Glutamatergic neuron (in vitro differentiated cells): ENCODE measurements around the gene CNIH3. TPM values are rescaled to one million over a fixed set of nuclear protein-coding genes. Genes with fewer than 3 reads are reported as not detected.

Source experiments
- DNase-seq: peaks from one replicate; pipeline ENCODE4 v3.0.0; 2022
- H3K27ac Mint-ChIP-seq: one replicate; pipeline ENCODE4 v1.8.0; 2020; ENCODE audit warnings: mild to moderate bottlenecking, mixed read lengths, inconsistent platforms; ENCODE audit not compliant: unreplicated experiment
- H3K27me3 Mint-ChIP-seq: one replicate; pipeline ENCODE4 v1.8.0; 2020; ENCODE audit warnings: mild to moderate bottlenecking, moderate library complexity, mixed read lengths, inconsistent platforms; ENCODE audit not compliant: unreplicated experiment
- H3K36me3 Mint-ChIP-seq: one replicate; pipeline ENCODE4 v1.8.0; 2020; ENCODE audit warnings: mild to moderate bottlenecking, mixed read lengths, inconsistent platforms; ENCODE audit not compliant: unreplicated experiment
- H3K4me1 Mint-ChIP-seq: one replicate; pipeline ENCODE4 v1.8.0; 2020; ENCODE audit warnings: mild to moderate bottlenecking, low read depth, mixed read lengths, inconsistent platforms; ENCODE audit not compliant: unreplicated experiment
- H3K4me3 Mint-ChIP-seq: one replicate; pipeline ENCODE4 v1.8.0; 2020; ENCODE audit warnings: mild to moderate bottlenecking, mixed read lengths, inconsistent platforms; ENCODE audit not compliant: unreplicated experiment
- H3K9me3 Mint-ChIP-seq: one replicate; pipeline ENCODE4 v1.8.0; 2020; ENCODE audit warnings: mild to moderate bottlenecking, moderate library complexity, mixed read lengths, inconsistent platforms; ENCODE audit not compliant: unreplicated experiment
- CTCF ChIP-seq: fragments of 200-600 bp; sonication (generic); IDR thresholded peaks from one replicate; pipeline ENCODE4 v1.5.0; 2021; ENCODE audit not compliant: partially characterized antibody, unreplicated experiment
- total RNA-seq: library from RNA; stranded (reverse); fragmentation: NEBNext Ultra II Directional; extraction: Animal tissue kit (Norgen Biotek cat#: 25700); gene quantifications from one replicate; pipeline ENCODE4 v1.2.1, GENCODE V29; 2021; ENCODE audit not compliant: unreplicated experiment

The CNIH3 gene
- total RNA-seq, 1 donor from 2014 or later: 4.4 TPM

GRCh38 chr1:224662870-224663269 is 46.8 kb downstream of the CNIH3 start:
- peaks cover 3% of the 10 kb centered on the region for H3K9me3 Mint-ChIP-seq
- TF ChIP-seq CTCF: no peak
- no peaks in the 10 kb centered on the region for H3K36me3 Mint-ChIP-seq
- DNase-seq: no peak
- H3K4me1 Mint-ChIP-seq: peaks cover 6% of the 10 kb centered on the region
- H3K27ac Mint-ChIP-seq: no peak overlapping the region
- H3K4me3 Mint-ChIP-seq: no peak overlapping the region
- H3K27me3 Mint-ChIP-seq: peaks cover 2% of the 10 kb centered on the region

GRCh38 chr1:224665016-224665415 is 48.9 kb downstream of the CNIH3 start:
- DNase-seq: no peak
- peaks cover 6% of the 10 kb centered on the region for H3K4me1 Mint-ChIP-seq
- H3K27ac Mint-ChIP-seq: no peak overlapping the region
- TF ChIP-seq CTCF: no peak
- H3K9me3 Mint-ChIP-seq: peaks cover 3% of the 10 kb centered on the region
- no peaks in the 10 kb centered on the region for H3K36me3 Mint-ChIP-seq
- H3K4me3 Mint-ChIP-seq: no peak overlapping the region
- peaks cover 2% of the 10 kb centered on the region for H3K27me3 Mint-ChIP-seq

- Mint-ChIP-seq H3K9me3 (peaks cover 3% of the 10 kb centered on the region), H3K27ac (no peak overlapping the region), H3K36me3 (no peaks in the 10 kb centered on the region), H3K4me1 (peaks cover 6% of the 10 kb centered on the region), H3K27me3 (peaks cover 2% of the 10 kb centered on the region), H3K4me3 (no peak overlapping the region)
- DNase-seq: no peak
- TF ChIP-seq CTCF: no peak
Observed at GRCh38 chr1:224666078-224666477, 50.0 kb downstream of the CNIH3 start.

- DNase-seq: no peak
- Mint-ChIP-seq H3K4me1 (peaks cover 5% of the 10 kb centered on the region), H3K36me3 (no peaks in the 10 kb centered on the region)
Observed at GRCh38 chr1:224666913-224667312, 50.8 kb downstream of the CNIH3 start.

GRCh38 chr1:224668984-224669383 is 52.9 kb downstream of the CNIH3 start:
- Mint-ChIP-seq H3K36me3 (no peaks in the 10 kb centered on the region), H3K27me3 (peaks cover 2% of the 10 kb centered on the region), H3K27ac (no peak overlapping the region), H3K4me3 (no peak overlapping the region), H3K4me1 (peaks cover 15% of the 10 kb centered on the region), H3K9me3 (peaks cover 3% of the 10 kb centered on the region)
- TF ChIP-seq CTCF: no peak
- no peak for DNase-seq

More at GRCh38 chr1:224666913-224667312, 50.8 kb downstream of the CNIH3 start:
- H3K4me3 Mint-ChIP-seq: no peak overlapping the region
- peaks cover 2% of the 10 kb centered on the region for H3K27me3 Mint-ChIP-seq
- peaks cover 3% of the 10 kb centered on the region for H3K9me3 Mint-ChIP-seq
- H3K27ac Mint-ChIP-seq: no peak overlapping the region
- TF ChIP-seq CTCF: no peak
